HepG2 (cell line): Measurements from ENCODE around the gene LRIG1. TPM values are rescaled to one million over a fixed set of nuclear protein-coding genes. Genes with fewer than 3 reads are reported as not detected.

ENCODE experiments used
- ATAC-seq: fragments of 200-7000 bp; cut with Tn5 transposase; 3 replicates; pipeline ENCODE4 v1.9.1; 2020; ENCODE audit warnings: mild to moderate bottlenecking, moderate library complexity
- BruUV-seq: library from RNA; stranded (reverse); fragments of 400-500 nt; replicated peaks from 2 replicates; lab custom pipeline; 2021; lab: Mats Ljungman, UMichigan
- CTCF ChIA-PET: fragments of 300-600 bp; formaldehyde crosslinking; extraction: SDS; loops from one replicate; lab custom pipeline; 2021; ENCODE audit warnings: low total read pairs, inconsistent platforms, low intra/inter-chr PET ratio; lab: Yijun Ruan, JAX
- POLR2A ChIA-PET: fragments of 350-600 bp; sonication (Branson Sonifier 250); formaldehyde crosslinking; loops from one replicate; lab custom pipeline; 2020; ENCODE audit warnings: antibody characterized with exemption, inconsistent platforms; lab: Yijun Ruan, JAX
- DNase-seq: peaks from one replicate; pipeline ENCODE4 v3.0.0-alpha.2; 2015; ENCODE audit warnings: low spot score
- FAIRE-seq: peaks from 3 replicates; lab custom pipeline; 2011; peaks lifted over from hg19 to GRCh38; lab: Jason Lieb, UNC
- H2AFZ ChIP-seq: one replicate; pipeline ENCODE4 v1.6.1; 2011; ENCODE audit warnings: low read length, inconsistent platforms
- H3K27ac ChIP-seq: fragments of 300-600 bp; 3 replicates; pipeline ENCODE4 v1.8.0; 2011; ENCODE audit warnings: mixed run types, mild to moderate bottlenecking, mixed read lengths, low read length, inconsistent platforms; ENCODE audit not compliant: insufficient read depth; ENCODE audit errors: extremely low read length
- H3K27me3 ChIP-seq, 2 experiments: fragments of 200-600 bp in 1 of 2; 2 replicates in 1 of 2; 3 replicates in 1 of 2; pipeline versions ENCODE4 v1.6.0 to v1.8.0; 2011; ENCODE audit warnings: low read length in 2 of 2, mild to moderate bottlenecking in 2 of 2, moderate library complexity in 2 of 2, inconsistent platforms in 1 of 2; ENCODE audit not compliant: insufficient read depth in 2 of 2, control insufficient read depth in 1 of 2
- H3K36me3 ChIP-seq, 2 experiments: fragments of 200-600 bp in 1 of 2; replicated peaks in 1 of 2; 2 replicates in 1 of 2; 3 replicates in 1 of 2; pipeline versions ENCODE4 v1.5.1 to v1.8.0; 2011; ENCODE audit warnings: low read length in 2 of 2, inconsistent platforms in 1 of 2; ENCODE audit not compliant: insufficient read depth in 2 of 2, control insufficient read depth in 1 of 2
- H3K4me1 ChIP-seq: 2 replicates; pipeline ENCODE4 v1.5.1; 2012; ENCODE audit warnings: low read length, inconsistent platforms; ENCODE audit not compliant: insufficient read depth
- H3K4me2 ChIP-seq: 2 replicates; pipeline ENCODE4 v1.6.0; 2011; ENCODE audit warnings: low read depth, low read length, inconsistent platforms
- H3K4me3 ChIP-seq, 3 experiments: fragments of 200-600 bp in 1 of 3; sonication (generic), shearing (Covaris generic) in 1 of 3; replicated peaks in 1 of 3; 2 replicates each; pipeline ENCODE4 v1.5.1; 2011 to 2016; ENCODE audit warnings: low read length in 3 of 3, inconsistent platforms in 2 of 3, low read depth in 2 of 3, mild to moderate bottlenecking in 2 of 3, control low read depth in 1 of 3, mixed read lengths in 1 of 3; ENCODE audit not compliant: insufficient read depth in 1 of 3
- H3K79me2 ChIP-seq: one replicate; pipeline ENCODE4 v1.6.1; 2011; ENCODE audit warnings: low read length, inconsistent platforms; ENCODE audit not compliant: insufficient read depth
- H3K9ac ChIP-seq: 2 replicates; pipeline ENCODE4 v1.6.0; 2011; ENCODE audit warnings: mild to moderate bottlenecking, low read depth, low read length, inconsistent platforms; ENCODE audit not compliant: insufficient read depth
- H3K9me3 ChIP-seq: 2 replicates; pipeline ENCODE4 v1.5.1; 2012; ENCODE audit warnings: mild to moderate bottlenecking, low read length
- H4K20me1 ChIP-seq: 2 replicates; pipeline ENCODE4 v1.6.0; 2011; ENCODE audit warnings: inconsistent platforms, mild to moderate bottlenecking, low read length, moderate library complexity; ENCODE audit not compliant: insufficient read depth
- CREB3 ChIP-seq: sonication (generic); formaldehyde crosslinking; IDR thresholded peaks from 2 replicates; pipeline ENCODE4 v1.5.0; 2020; ENCODE audit warnings: missing genetic modification reagents
- MBD4 ChIP-seq: IDR thresholded peaks from 2 replicates; pipeline ENCODE4 v1.6.1; 2012; ENCODE audit warnings: low read length, inconsistent platforms, borderline replicate concordance
- NR2F2 ChIP-seq: IDR thresholded peaks from 2 replicates; pipeline ENCODE4 v1.6.1; 2012; ENCODE audit warnings: low read depth, inconsistent platforms, borderline replicate concordance
- PHB2 ChIP-seq: fragments of 450-650 bp; IDR thresholded peaks from 2 replicates; pipeline ENCODE4 v1.6.1; 2018; ENCODE audit not compliant: partially characterized antibody
- PTBP1 ChIP-seq: fragments of 200-400 bp; formaldehyde crosslinking; IDR thresholded peaks from 2 replicates; pipeline ENCODE4 v1.6.1; 2018; ENCODE audit warnings: low read length, low read depth; ENCODE audit not compliant: poor library complexity, severe bottlenecking
- RXRB ChIP-seq: IDR thresholded peaks from 2 replicates; pipeline ENCODE4 v1.6.1; 2016; ENCODE audit warnings: borderline replicate concordance, missing genetic modification reagents, missing compliant biosample characterization
- ZBTB3 ChIP-seq: sonication (generic); formaldehyde crosslinking; IDR thresholded peaks from 2 replicates; pipeline ENCODE4 v1.4.0; 2020; ENCODE audit warnings: low read depth, mild to moderate bottlenecking, moderate library complexity, missing genetic modification reagents, borderline replicate concordance
- ZBTB42 ChIP-seq: sonication (generic); formaldehyde crosslinking; IDR thresholded peaks from 2 replicates; pipeline ENCODE4 v1.5.0; 2020; ENCODE audit warnings: mild to moderate bottlenecking, missing genetic modification reagents
- ZFY ChIP-seq: sonication (generic); formaldehyde crosslinking; IDR thresholded peaks from 2 replicates; pipeline ENCODE4 v1.4.0; 2020; ENCODE audit warnings: missing genetic modification reagents
- ZNF616 ChIP-seq: sonication (generic); formaldehyde crosslinking; IDR thresholded peaks from 2 replicates; pipeline ENCODE4 v1.5.0; 2020; ENCODE audit warnings: low read depth, mild to moderate bottlenecking, missing genetic modification reagents
- WGBS: methylation state at CpG from one replicate; pipeline ENCODE4 v1.1.6; 2017; ENCODE audit warnings: low lambda C conversion rate; 5-methylcytosine and 5-hydroxymethylcytosine counted together
- in situ Hi-C: cut with HindIII; loops from 2 replicates; pipeline ENCODE4 v1.10.0; 2017; ENCODE audit warnings: low pct_unique_long_range_greater_than_20kb; ENCODE audit not compliant: extremely low pct_ligation_motif_present
- intact Hi-C: fragments of 100-400 bp; cut with micrococcal nuclease; formaldehyde crosslinking; loops from one replicate; pipeline ENCODE4 v1.10.0; 2022; ENCODE audit not compliant: unreplicated experiment
- polyA plus RNA-seq, 8 experiments: library from polyadenylated mRNA; depleted of rRNA in 3 of 8; stranded (reverse) in 7 of 8; unstranded in 1 of 8; fragments of >200 nt; fragmentation: Illumina TruSeq in 4 of 8; extraction: Trizol in 4 of 8; gene quantifications; 2 replicates each; pipeline versions ENCODE4 v1.2.1 to v1.2.3, GENCODE V29; 2011 to 2016; ENCODE audit warnings: low read depth in 4 of 8, missing spikeins in 1 of 8, mixed read lengths in 1 of 8; ENCODE audit not compliant: insufficient read depth in 1 of 8
- total RNA-seq, 5 experiments: library from RNA; depleted of rRNA; stranded (reverse); fragments of >200 nt; fragmentation: Illumina TruSeq; extraction: Trizol; gene quantifications; 2 replicates each; pipeline ENCODE4 v1.2.3, GENCODE V29; 2016; ENCODE audit warnings: low read depth in 1 of 5
- TF ChIP-seq, protein P1 (sequence below): sonication (generic); formaldehyde crosslinking; IDR thresholded peaks from 2 replicates; pipeline ENCODE4 v1.5.1; 2020; ENCODE audit warnings: missing genetic modification reagents, mild to moderate bottlenecking, borderline replicate concordance

Gene LRIG1
- total and polyA plus RNA-seq, 2 of the 13 experiments (the other 11 are each of a cell fraction or from before 2014, with no cell fraction given) = 17.8 to 24.8 TPM

DNA sequence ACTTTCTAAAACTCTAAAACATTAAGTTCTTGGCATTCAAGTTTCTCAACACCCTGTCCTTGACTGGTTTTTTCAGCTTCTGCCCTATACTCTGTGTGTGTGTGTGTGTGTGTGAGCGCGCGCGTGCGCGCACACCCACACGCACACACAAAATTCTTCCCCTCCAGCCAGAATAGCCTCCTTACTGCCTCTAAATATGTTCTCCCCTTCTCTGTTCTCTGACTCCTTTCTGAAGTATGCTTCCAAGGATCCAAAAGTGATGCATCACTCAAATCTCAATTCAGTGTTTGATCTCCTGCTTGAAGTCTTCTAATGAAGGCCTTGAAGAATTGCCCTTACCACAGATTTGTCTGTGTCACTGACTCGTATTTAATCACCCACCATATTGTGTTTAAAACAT lies 150.2 kb downstream of the LRIG1 start:
- ATAC-seq = no peak
- POLR2A ChIA-PET = no interaction called here
- no peaks in the 10 kb centered on the region for H3K9me3 ChIP-seq
- FAIRE-seq = no peak
- no peak overlapping the region for H3K27ac ChIP-seq
- H3K36me3 ChIP-seq = peaks cover 0 to 2% of the 10 kb centered on the region in 2 experiments; a peak in 1 of 5 replicates
- CTCF ChIA-PET = no interaction called here
- H3K79me2 ChIP-seq = no peaks in the 10 kb centered on the region
- no peak overlapping the region for H3K9ac ChIP-seq
- H3K27me3 ChIP-seq = no peaks in the 10 kb centered on the region
- no peaks in the 10 kb centered on the region for H4K20me1 ChIP-seq
- WGBS = 96% methylated on average over 8 of the region's 8 CpGs
- intact Hi-C loops (no loop called here), in situ Hi-C loops (no loop called here)
- TF ChIP-seq PHB2 (no peak), ZFY (no peak), PTBP1 (no peak), MBD4 (no peak), NR2F2 (no peak), RXRB (CRISPR knock-in tag) (no peak), ZBTB3 (CRISPR knock-in tag) (no peak), ZBTB42 (CRISPR knock-in tag) (no peak), ZNF616 (CRISPR knock-in tag) (no peak), CREB3 (CRISPR knock-in tag) (no peak)
- TF ChIP-seq, protein P1, sequence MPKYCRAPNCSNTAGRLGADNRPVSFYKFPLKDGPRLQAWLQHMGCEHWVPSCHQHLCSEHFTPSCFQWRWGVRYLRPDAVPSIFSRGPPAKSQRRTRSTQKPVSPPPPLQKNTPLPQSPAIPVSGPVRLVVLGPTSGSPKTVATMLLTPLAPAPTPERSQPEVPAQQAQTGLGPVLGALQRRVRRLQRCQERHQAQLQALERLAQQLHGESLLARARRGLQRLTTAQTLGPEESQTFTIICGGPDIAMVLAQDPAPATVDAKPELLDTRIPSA = no peak
- H3K4me3 ChIP-seq = no peak overlapping the region
- H3K4me2 ChIP-seq = no peak overlapping the region
- no peaks in the 10 kb centered on the region for H3K4me1 ChIP-seq
- no TSS peak for BruUV-seq
- H2AFZ ChIP-seq = no peak overlapping the region
- DNase-seq = no peak
